Airway epithelial cell (primary cell): ENCODE results near the gene SP5. TPM values are rescaled to one million over a fixed set of nuclear protein-coding genes. Genes with fewer than 3 reads are reported as not detected.

Experiments
- total RNA-seq: library from RNA; depleted of rRNA; stranded (reverse); fragments of >200 nt; gene quantifications from 2 replicates; pipeline ENCODE4 v1.2.3, GENCODE V29; 2015

The SP5 gene
- not detected in 2 replicates for total RNA-seq

GRCh38 chr2:170715062-170715931 lies at the start of gene SP5:
Gene SP5, plus strand, starts transcription at chr2:170715337. Its CDS starts 176 bp downstream, at chr2:170715513.

Other genes with a start within 250 kb of the SP5 start
- 0.60 TPM in 1 of 2 replicates, not detected in the other for gene ERICH2, start 55.0 kb downstream of the SP5 start, total RNA-seq
- 2.6 TPM in 1 of 2 replicates, not detected in the other for gene GAD1, start 101.5 kb downstream of the SP5 start, total RNA-seq
- gene GORASP2, start 213.9 kb downstream of the SP5 start, total RNA-seq = 76.8 and 79.1 TPM in 2 replicates